WI38 (cell line): ENCODE results near the gene CYLD.

Experiments used
- H3K4me3 ChIP-seq: 2 replicates; pipeline ENCODE4 v1.5.1; 2011; ENCODE audit warnings: low read depth, mild to moderate bottlenecking, control low read depth, low read length
- TF ChIP-seq, protein P1 (sequence below): IDR thresholded peaks from 2 replicates; pipeline ENCODE4 v1.5.1; 2012; ENCODE audit warnings: low read depth, mild to moderate bottlenecking, control low read depth, low read length

The CYLD gene

DNA sequence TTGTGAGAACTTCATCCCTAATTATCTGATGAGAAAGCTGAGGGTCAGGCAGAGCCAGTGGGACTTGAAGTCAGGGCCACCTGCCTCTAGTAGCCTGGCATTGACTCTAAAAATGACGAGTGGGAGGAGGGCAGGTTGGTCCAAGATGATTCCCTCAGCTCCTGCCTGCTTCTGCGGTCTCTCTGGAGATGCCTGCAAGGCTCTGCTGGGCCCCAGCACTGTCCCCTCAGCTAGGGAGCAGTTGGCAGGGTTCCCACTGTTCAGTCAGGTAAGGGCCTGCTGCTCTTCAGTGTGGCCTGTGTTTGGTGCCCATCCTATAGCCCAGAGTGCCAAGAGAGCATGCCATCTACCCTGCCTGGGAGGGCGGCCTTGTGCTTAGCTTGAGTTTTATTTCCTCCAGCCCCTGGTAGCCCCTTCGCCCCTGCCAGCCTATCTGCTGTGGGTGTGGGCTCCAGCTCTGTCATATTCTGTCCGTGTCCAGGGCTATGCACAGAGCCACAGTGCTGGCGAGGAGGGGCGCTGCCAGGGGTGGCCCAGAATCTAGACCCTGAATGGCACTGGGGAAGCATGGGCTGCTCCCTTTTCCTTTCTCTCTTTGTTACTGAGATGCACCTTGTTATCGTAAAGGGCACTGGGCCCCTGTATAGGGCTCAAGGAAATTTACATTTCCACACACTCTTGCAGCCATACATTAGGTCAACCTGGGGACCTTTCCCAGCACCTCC lies 68.5 kb downstream of the CYLD start:
- H3K4me3 ChIP-seq: no peak overlapping the region
- TF ChIP-seq, protein P1, sequence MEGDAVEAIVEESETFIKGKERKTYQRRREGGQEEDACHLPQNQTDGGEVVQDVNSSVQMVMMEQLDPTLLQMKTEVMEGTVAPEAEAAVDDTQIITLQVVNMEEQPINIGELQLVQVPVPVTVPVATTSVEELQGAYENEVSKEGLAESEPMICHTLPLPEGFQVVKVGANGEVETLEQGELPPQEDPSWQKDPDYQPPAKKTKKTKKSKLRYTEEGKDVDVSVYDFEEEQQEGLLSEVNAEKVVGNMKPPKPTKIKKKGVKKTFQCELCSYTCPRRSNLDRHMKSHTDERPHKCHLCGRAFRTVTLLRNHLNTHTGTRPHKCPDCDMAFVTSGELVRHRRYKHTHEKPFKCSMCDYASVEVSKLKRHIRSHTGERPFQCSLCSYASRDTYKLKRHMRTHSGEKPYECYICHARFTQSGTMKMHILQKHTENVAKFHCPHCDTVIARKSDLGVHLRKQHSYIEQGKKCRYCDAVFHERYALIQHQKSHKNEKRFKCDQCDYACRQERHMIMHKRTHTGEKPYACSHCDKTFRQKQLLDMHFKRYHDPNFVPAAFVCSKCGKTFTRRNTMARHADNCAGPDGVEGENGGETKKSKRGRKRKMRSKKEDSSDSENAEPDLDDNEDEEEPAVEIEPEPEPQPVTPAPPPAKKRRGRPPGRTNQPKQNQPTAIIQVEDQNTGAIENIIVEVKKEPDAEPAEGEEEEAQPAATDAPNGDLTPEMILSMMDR: no peak

DNA sequence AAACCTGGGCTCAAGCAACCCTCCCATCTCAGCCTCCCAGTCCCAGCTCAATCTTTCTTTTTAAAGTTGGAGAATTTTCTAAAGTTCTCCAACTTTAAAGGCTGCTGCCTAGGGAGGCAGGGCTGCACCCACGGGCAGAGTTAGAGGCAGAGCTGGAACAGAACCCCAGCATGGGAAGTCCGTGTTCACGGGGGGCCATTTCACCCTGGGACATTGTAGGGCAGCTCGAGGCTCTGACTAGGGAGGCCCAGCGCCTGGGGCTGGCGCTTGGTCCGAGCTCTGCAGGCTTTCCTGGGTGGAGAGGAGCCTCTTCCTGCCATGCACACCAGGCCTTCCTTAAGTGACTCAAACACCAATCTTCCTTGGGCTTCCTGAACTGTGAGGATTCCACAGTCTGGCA lies 70.2 kb downstream of the CYLD start:
- TF ChIP-seq, protein P1: no peak
- no peak overlapping the region for H3K4me3 ChIP-seq

DNA sequence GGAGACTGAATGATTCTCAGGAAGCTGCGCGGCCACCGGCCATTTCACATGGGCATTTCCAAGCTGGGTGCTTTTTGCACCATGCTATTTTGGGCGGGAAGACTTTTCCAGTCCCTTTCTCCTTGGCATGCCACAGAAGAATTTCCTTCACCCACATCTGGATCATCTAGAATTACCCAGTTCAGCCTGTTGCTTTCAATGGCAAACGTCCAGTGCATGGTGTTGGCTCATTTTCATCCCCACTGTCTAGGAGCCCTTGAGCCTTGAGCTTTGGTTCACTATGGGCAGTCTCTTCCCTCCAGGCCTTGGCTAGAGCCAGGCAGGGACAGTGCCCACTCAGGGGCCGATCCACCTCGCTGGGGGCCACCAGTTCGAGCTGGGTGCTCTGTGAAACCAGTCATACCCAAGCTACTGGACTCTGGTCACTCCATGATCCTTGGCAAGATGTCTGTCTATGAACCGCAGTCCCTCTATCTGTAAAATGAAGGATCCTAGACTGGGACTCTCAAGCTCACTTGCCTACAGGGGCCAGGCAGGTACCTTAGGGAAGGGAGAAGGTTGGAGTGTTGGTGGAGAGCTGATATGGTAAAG lies 71.1 kb downstream of the CYLD start:
- TF ChIP-seq, protein P1: no peak
- H3K4me3 ChIP-seq: no peak overlapping the region

DNA sequence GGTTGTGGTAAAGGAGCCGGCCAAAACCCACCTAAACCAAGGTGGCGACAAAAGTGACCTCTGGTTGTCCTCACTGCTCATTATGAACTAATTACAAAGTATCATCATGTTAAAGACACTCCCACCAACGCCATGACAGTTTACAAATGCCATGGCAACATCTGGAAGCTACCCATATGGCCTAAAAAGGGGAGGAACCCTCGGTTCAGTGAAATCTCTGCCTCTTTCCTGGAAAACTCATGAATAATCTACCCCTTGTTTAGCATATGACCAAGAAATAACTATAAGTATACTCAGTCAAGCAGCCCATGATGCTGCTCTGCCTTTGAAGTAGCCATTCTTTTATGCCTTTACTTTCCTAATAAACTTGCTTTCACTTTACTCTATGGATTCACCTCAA lies 72.2 kb downstream of the CYLD start:
- no peak overlapping the region for H3K4me3 ChIP-seq
- TF ChIP-seq, protein P1: no peak

DNA sequence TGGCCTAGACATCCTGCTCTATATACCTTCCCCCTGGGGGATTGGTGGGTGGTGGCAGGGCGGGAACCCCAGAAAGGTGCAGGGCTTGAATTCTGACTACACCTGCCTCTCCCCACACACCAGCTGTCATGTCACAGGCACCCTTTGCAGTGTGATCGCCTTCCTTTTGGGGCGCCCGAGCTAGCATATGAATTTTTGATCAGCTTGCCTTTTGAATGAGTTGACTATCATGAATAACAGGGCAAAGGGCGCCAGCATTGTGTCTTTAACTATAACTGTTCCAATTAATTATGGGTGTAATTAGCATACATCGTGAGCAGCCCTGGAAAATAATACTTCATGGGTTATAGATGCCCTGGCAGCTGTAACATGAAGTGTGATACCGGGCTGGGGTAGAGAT lies 72.7 kb downstream of the CYLD start:
- H3K4me3 ChIP-seq: no peak overlapping the region
- TF ChIP-seq, protein P1: no peak

DNA sequence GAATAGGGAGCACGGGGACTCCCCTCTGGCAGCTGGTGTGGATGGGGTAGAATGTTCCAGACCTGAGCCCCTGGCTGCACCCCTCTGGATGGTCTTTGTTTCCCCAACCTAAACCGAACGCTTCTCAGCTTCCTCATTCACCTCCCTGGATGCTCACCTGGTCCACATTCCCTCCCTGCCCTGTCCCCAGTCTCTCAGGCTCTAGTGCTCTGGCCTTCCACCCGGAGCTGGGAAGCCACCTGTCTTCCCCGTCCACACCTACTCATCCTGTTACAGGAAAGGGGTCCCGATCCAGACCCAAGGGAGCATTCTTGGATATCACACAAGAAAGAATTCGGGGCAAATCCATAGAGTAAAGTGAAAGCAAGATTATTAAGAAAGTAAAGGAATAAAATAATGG lies 73.5 kb downstream of the CYLD start:
- no peak overlapping the region for H3K4me3 ChIP-seq
- TF ChIP-seq, protein P1: no peak

DNA sequence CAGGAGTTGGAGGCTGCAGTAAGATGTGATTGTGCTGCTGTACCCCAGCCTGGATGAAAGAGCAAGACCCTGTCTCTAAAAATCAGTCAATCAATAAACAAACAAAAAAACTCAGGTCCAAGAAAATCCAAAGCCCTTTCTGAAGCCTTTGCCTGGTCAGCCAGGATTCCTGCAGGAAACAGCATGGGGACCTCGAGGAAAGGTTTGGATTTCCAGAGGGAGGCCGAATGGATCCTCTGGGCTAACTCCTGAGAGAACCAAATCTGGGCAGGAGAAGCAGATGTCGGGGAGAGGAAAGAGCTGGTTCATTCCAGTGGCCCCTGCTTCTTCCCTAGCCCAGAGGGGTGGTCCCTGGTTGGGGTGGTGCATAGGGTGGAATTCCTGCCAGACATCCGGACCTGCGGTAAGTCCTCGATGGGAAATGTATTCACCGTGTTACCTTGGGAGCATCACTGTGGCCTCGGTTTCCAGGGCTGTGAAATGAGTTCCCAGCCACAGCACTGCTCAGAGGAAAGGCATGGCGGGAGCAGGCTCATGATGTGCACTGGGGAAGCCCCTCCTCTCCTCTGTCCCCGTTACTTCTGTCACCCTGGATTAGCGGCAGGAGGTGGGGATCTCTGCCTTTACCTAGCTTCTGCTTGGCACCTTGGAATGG lies 75.1 kb downstream of the CYLD start:
- TF ChIP-seq, protein P1: no peak

More for the DNA sequence above, 75.1 kb downstream of the CYLD start:
- no peak overlapping the region for H3K4me3 ChIP-seq
